Fibroblast of lung (primary cell): ENCODE results near the gene HAND2. TPM values are rescaled to one million over a fixed set of nuclear protein-coding genes. Genes with fewer than 3 reads are reported as not detected.

Source experiments
- DNase-seq, 2 donors: peaks; one replicate each; pipeline versions ENCODE4 v3.0.0 to v3.0.0-alpha.2; 2010; ENCODE audit warnings: low read depth in 2 of 2
- H2AFZ ChIP-seq: 2 replicates; pipeline ENCODE4 v1.5.1; 2012; ENCODE audit warnings: low read length, control low read depth, inconsistent platforms
- H3K27ac ChIP-seq: 2 replicates; pipeline ENCODE4 v1.5.1; 2011; ENCODE audit warnings: low read length, control low read depth; ENCODE audit not compliant: insufficient read depth
- H3K27me3 ChIP-seq: 2 replicates; pipeline ENCODE4 v1.5.1; 2011; ENCODE audit warnings: mild to moderate bottlenecking, low read length; ENCODE audit not compliant: control insufficient read depth, insufficient read depth
- H3K36me3 ChIP-seq: 2 replicates; pipeline ENCODE4 v1.5.1; 2011; ENCODE audit warnings: low read length; ENCODE audit not compliant: control insufficient read depth, insufficient read depth
- H3K4me1 ChIP-seq: 2 replicates; pipeline ENCODE4 v1.5.1; 2011; ENCODE audit warnings: low read length; ENCODE audit not compliant: control insufficient read depth, insufficient read depth; ENCODE audit errors: extremely low read depth
- H3K4me2 ChIP-seq: 2 replicates; pipeline ENCODE4 v1.5.1; 2011; ENCODE audit warnings: low read length, control low read depth; ENCODE audit not compliant: insufficient read depth; ENCODE audit errors: extremely low read depth
- H3K4me3 ChIP-seq, 4 experiments: fragments of 200-600 bp in 1 of 4; sonication (generic) in 1 of 4; replicated peaks in 1 of 4; 2 replicates each; pipeline ENCODE4 v1.5.1; 2011 to 2016; ENCODE audit warnings: low read length in 4 of 4, low read depth in 3 of 4, mild to moderate bottlenecking in 3 of 4, control low read depth in 2 of 4, inconsistent platforms in 1 of 4, mixed read lengths in 1 of 4; ENCODE audit not compliant: insufficient read depth in 1 of 4; ENCODE audit errors: control extremely low read depth in 1 of 4
- H3K79me2 ChIP-seq: 2 replicates; pipeline ENCODE4 v1.5.1; 2012; ENCODE audit warnings: mild to moderate bottlenecking, low read length, inconsistent platforms; ENCODE audit not compliant: control insufficient read depth, insufficient read depth
- H3K9ac ChIP-seq: 2 replicates; pipeline ENCODE4 v1.5.1; 2011; ENCODE audit warnings: mild to moderate bottlenecking, low read length, control low read depth; ENCODE audit not compliant: insufficient read depth
- H3K9me3 ChIP-seq: 2 replicates; pipeline ENCODE4 v1.5.1; 2012; ENCODE audit warnings: low read depth, low read length; ENCODE audit not compliant: control insufficient read depth, insufficient read depth
- H4K20me1 ChIP-seq: 2 replicates; pipeline ENCODE4 v1.5.1; 2011; ENCODE audit warnings: low read length; ENCODE audit not compliant: control insufficient read depth, insufficient read depth; ENCODE audit errors: extremely low read depth
- CTCF ChIP-seq, 2 donors: IDR thresholded peaks in 1 of 2; conservative IDR thresholded peaks in 1 of 2; 1 replicate in 1 of 2; 2 replicates in 1 of 2; pipeline ENCODE4 v1.5.1; 2011 to 2012; ENCODE audit warnings: low read length in 2 of 2, control low read depth in 1 of 2, inconsistent platforms in 1 of 2, low read depth in 1 of 2, mild to moderate bottlenecking in 1 of 2
- EZH2 ChIP-seq: IDR thresholded peaks from 2 replicates; pipeline ENCODE4 v1.5.1; 2012; ENCODE audit warnings: low read length, control low read depth, mild to moderate bottlenecking; ENCODE audit errors: missing control alignments
- polyA plus RNA-seq, 2 donors: library from polyadenylated mRNA; depleted of rRNA in 1 of 2; stranded (reverse) in 1 of 2; unstranded in 1 of 2; fragments of >200 nt; gene quantifications; 2 replicates each; pipeline ENCODE4 v1.2.1, GENCODE V29; 2011 to 2012; ENCODE audit warnings: missing spikeins in 1 of 2
- total RNA-seq: library from RNA; depleted of rRNA; stranded (reverse); fragments of >200 nt; gene quantifications from 2 replicates; pipeline ENCODE4 v1.2.1, GENCODE V29; 2014

HAND2 gene
- total and polyA plus RNA-seq, 2 donors (not counting 1 experiment from before 2014, with no cell fraction given) = under 0.01 to 0.51 TPM

- Histone ChIP-seq H3K27ac (no peak overlapping the region), H3K4me3 (no peak overlapping the region), H4K20me1 (no peaks in the 10 kb centered on the region), H3K79me2 (no peaks in the 10 kb centered on the region), H3K4me1 (no peaks in the 10 kb centered on the region), H3K36me3 (no peaks in the 10 kb centered on the region), H2AFZ (no peak overlapping the region), H3K4me2 (no peak overlapping the region), H3K27me3 (peaks cover 57% of the 10 kb centered on the region), H3K9ac (no peak overlapping the region), H3K9me3 (no peaks in the 10 kb centered on the region)
- no peak for TF ChIP-seq CTCF (conservative IDR thresholded peaks at IDR 0.05 in 1 of 2, IDR thresholded peaks at IDR 0.05 in 1 of 2; ENCODE audit: low read depth in 1 of 2, low read length in 2 of 2)
- TF ChIP-seq EZH2 = no peak
- no peak for DNase-seq
Measured at GRCh38 chr4:173511787-173512361, 18.2 kb downstream of the HAND2 start.

- Histone ChIP-seq H3K27ac (no peak overlapping the region), H3K79me2 (no peaks in the 10 kb centered on the region), H3K4me3 (peak overlapping the region; percentile 5 to 52 (median 34)), H3K9me3 (no peaks in the 10 kb centered on the region), H3K27me3 (peaks cover 40% of the 10 kb centered on the region), H3K36me3 (no peaks in the 10 kb centered on the region), H2AFZ (peak overlapping the region; percentile 54), H4K20me1 (no peaks in the 10 kb centered on the region), H3K4me1 (no peaks in the 10 kb centered on the region), H3K4me2 (peak overlapping the region; percentile 49), H3K9ac (no peak overlapping the region)
- TF ChIP-seq CTCF (conservative IDR thresholded peaks at IDR 0.05 in 1 of 2, IDR thresholded peaks at IDR 0.05 in 1 of 2; ENCODE audit: low read depth in 1 of 2, low read length in 2 of 2) = no peak
- TF ChIP-seq EZH2 = peak; percentile 67
- DNase-seq = peak; percentile 34 to 53
Measured at GRCh38 chr4:173509036-173510001, 20.7 kb downstream of the HAND2 start.

GRCh38 chr4:173508386-173509035, 21.5 kb downstream of the HAND2 start:
- H3K9ac ChIP-seq = no peak overlapping the region

More at GRCh38 chr4:173508386-173509035, 21.5 kb downstream of the HAND2 start:
- no peaks in the 10 kb centered on the region for H3K9me3 ChIP-seq
- H3K27me3 ChIP-seq = peaks cover 37% of the 10 kb centered on the region
- no peak overlapping the region for H3K4me2 ChIP-seq
- no peak overlapping the region for H2AFZ ChIP-seq
- no peak overlapping the region for H3K27ac ChIP-seq
- H3K4me1 ChIP-seq = no peaks in the 10 kb centered on the region
- no peak for DNase-seq
- no peaks in the 10 kb centered on the region for H3K79me2 ChIP-seq
- H3K4me3 ChIP-seq = no peak overlapping the region
- no peaks in the 10 kb centered on the region for H4K20me1 ChIP-seq
- TF ChIP-seq EZH2 (no peak), CTCF (conservative IDR thresholded peaks at IDR 0.05 in 1 of 2, IDR thresholded peaks at IDR 0.05 in 1 of 2; ENCODE audit: low read depth in 1 of 2, low read length in 2 of 2) (no peak)
- H3K36me3 ChIP-seq = no peaks in the 10 kb centered on the region
